Posterior cingulate gyrus (tissue), 11 donors: Measurements from ENCODE around the gene ZNF648.
"Not testable (repeated sequence)": the region's sequence is repeated elsewhere in the genome, so short reads cannot be mapped to it uniquely, and the experiment has no call there.

Experiments
- DNase-seq, 10 donors: peaks; one replicate each; pipeline versions ENCODE4 v3.0.0 to v3.0.0-alpha.2; 2020 to 2021; ENCODE audit warnings: mixed read lengths in 3 of 10
- intact Hi-C: fragments of 100-400 bp; cut with DNase I; formaldehyde crosslinking; loops from one replicate; pipeline ENCODE4 v1.15.1; 2023

The ZNF648 gene

DNA sequence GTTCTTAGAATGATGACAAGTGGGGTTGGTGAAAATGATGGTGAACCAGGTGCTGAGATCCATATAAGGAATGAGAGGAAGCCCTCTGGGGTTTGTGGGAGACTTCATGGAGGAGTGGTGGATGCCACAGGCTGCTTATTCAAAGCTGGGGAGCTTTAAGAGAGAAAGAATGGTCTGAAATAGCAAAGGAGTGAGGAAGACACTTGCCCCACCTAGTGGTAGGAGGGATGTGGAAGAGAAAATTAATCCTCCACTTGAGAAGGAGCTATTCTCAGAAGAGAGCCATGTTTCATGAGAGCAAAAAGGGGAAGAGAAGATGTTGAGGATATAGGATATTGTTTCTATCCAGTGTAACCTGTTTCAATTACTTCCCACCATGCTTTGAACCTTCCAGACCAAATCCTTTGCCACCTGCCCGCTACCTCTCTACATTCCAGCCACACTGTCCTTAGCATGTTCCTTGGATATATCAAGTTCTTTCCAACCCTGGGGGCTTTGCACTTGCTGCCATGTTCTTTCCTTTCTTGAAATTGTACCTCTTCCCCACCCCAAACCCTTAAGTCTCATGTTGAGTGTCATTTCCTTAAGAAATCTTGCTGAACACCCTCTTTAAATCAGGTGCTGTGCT is 19.6 kb upstream of the ZNF648 start:
- intact Hi-C loops, result loop anchor here (1.0 to 10.0 kb wide), 3 partner anchors 524 to 706 kb away; partner anchors contain the start of genes NPL and RGS16
- DNase-seq, result peak in 1 of 10 donors; percentile 43

DNA sequence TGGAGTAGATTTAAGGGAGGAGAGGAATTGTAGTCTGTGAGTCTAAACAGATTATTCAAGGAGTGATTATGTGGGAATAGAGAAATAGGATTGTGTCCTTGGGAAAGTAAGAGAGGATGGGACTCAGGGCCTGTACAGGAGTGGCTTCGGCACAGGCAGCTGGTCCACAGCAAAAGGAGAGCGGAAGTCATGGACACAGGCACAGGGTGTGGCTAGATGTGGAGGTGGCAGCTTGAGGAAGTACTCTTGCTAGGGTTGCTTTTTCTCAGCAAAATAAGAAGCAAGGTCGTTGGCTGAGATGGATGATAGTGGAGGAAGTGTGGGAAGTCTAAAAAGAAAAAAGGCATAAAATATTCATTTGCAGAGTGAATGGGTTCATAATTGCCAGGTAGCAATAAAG is 18.5 kb upstream of the ZNF648 start:
- DNase-seq, result no peak
- intact Hi-C loops, result loop anchor here (5.0 to 10.0 kb wide), 2 partner anchors 525 to 707 kb away; partner anchors contain the start of genes NPL and RGS16

DNA sequence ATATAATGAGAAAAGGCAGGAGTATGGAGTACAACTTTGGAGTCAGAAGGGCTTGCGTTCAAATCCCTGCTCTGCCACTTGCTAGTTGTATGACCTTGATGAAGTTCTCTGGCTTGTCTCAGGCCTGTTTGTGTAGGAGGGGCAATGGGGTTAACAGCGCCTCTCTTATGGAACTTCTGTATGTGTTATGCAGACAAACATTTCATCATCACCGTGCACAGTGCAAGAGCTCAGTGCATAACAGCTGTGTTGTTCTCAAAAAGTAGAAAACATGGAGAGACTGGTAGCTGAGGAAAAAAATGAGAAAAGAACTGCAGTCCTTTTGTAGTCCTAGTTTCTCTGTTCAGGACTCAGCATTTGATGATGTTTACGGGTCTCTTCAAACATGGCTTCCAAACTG is 10.4 kb upstream of the ZNF648 start:
- intact Hi-C loops, result no loop called here
- DNase-seq, result no peak

DNA sequence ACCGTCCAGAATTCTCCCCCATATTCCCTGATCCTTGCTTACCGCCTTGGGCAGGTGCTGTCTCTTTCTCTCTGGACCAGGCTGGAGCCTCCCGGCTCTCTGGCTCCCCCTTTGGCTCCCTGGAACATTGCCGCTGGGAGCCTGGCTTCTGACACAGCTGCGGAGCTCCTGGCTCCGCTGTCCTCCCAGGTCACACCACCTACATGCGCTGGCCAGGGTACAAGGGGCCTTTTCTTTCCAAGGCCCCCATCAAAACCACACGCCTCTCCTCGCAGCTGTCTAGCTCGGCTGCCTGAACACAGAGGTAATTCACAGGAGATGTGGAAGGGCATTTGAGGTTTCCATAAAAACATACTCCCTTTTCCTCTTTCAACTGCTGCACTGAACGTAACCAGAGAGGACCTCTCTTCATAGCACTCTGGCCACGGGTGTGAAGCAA is 7.5 kb upstream of the ZNF648 start:
- intact Hi-C loops, result no loop called here
- peak in 6 of 10 donors; percentile 47 to 94 (median 65) for DNase-seq

DNA sequence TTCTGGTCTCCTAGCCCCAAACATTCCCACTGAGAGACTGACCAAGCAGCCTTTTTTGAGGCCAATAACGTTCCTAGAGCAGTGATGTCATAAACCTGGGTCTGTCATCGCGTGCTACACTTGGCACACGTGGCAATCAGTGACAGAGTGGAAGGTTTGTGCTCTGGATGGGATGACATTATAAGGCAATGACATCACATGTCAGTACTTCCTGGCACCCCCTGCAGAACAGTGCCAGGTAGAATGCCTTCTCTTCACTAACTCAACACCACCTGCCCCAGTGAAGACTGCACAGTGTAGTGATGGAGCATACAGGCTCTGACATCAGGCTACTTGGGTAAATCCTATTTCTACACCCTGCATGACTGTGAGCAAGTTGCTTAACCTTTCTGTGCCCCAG is 5.4 kb upstream of the ZNF648 start:
- no peak for DNase-seq
- intact Hi-C loops, result no loop called here

DNA sequence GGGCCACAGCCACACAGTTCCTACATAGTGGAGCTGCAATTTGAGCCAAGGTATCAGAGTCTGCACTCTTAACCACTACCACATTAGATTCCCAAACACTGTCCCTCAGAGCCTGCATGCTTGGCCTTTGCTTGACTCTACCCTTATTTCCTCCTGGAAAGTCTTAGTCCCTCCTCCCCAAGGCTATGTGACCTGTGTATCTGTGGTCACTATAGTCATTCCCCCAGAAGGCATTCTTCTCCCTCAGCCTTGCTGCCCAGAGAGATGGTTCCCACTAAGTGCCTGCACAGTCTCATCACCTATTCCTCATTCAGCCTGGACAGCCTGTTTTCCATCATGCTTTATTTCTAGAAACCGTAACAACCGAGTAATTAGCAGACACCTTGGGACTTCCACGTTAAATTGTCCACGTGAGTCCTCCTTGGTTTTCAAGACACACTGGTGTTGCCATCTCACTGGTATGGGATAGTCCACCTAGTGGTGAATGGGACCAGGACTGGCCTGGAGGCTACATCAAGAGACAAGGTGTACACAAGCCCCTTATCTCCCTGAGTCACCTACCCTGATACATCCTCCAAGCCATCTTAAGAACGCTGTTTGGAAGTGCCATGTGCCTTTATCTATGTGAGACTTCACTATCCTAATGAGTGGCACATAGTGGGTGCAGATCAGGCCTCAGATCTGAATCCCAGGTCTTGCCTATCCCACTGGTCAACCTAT is 3.8 kb upstream of the ZNF648 start:
- DNase-seq, result no peak
- intact Hi-C loops, result no loop called here

DNA sequence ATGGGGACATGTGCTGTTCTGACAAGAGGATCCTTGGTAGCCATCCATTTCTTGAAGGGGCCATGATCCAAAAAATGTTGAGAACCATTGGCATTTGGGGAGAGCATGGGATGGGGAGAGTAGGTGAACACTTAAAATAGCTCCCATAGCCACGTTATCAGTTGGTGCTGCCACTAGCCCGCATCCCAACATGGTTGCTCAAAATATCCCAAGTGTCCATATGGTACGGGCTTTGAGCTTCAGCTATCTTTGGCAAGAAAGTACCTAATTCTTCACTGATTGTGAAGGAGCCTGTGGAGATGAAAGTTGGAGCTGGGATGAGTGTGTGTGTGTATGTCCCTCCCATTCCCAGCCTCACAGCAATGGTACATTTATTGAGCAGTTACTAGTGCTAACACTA is 3.1 kb upstream of the ZNF648 start:
- intact Hi-C loops, result no loop called here
- DNase-seq, result no peak

DNA sequence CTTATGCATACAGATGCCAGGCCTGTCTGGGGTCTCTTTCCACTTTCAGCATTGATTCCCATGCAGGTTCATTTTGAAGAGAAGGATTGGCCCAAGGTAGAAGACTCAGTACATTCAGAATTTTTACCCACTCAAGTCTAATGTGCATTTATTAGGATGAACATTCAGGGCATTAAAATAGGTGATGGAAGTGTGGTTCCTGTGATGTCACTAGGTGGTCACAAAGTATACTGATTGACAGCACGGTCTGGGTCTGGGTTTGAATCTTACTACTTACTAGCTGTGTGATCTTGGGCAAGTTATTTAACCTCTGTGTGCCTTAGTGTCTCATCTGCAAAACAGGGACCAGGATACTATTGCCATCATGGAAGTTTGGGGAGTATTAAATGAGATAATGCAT is 711 bp upstream of the ZNF648 start:
- intact Hi-C loops, result no loop called here
- DNase-seq, result no peak

DNA sequence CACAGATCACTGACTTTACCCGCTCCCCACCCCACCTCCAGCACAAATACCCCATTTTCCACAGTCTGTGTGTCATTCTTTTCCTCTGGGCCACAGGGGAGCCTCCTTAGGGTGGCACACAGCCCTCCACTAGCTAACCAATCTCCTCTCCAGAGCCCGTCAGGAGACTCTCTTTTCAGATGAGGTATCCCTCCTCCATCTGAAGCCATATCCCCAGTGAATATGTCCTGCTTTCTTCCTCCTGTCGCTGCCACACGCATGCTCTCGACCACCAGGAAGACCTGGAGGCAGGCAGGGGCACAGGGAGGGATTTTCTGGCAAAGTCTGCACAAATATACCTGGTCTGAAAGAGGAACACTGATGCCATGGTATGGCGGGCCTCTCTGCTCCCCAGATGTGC is 635 bp downstream of the ZNF648 start:
- no peak for DNase-seq
- intact Hi-C loops, result no loop called here

DNA sequence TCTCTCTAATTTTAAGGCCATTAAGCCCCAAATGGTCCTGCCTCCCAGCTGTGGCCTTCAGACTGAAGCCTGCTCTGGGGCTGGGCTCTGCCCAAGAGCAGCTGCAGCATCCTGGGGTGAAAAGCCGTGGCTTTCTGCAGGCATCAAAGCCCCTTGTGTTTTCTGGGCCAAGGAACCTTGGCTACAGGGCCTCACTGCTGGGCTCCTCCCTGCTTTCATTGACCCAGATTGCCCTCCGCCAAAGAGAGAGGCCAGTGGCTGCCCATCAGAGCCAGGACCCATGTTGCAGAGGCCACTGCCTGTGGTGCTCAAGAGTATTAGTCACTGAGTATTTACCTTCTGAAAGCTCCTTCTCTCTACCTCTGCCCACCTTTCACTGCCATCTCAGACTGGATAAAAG is 1.6 kb downstream of the ZNF648 start:
- intact Hi-C loops, result no loop called here
- DNase-seq, result peak in 8 of 10 donors; percentile 24 to 94 (median 44)

DNA sequence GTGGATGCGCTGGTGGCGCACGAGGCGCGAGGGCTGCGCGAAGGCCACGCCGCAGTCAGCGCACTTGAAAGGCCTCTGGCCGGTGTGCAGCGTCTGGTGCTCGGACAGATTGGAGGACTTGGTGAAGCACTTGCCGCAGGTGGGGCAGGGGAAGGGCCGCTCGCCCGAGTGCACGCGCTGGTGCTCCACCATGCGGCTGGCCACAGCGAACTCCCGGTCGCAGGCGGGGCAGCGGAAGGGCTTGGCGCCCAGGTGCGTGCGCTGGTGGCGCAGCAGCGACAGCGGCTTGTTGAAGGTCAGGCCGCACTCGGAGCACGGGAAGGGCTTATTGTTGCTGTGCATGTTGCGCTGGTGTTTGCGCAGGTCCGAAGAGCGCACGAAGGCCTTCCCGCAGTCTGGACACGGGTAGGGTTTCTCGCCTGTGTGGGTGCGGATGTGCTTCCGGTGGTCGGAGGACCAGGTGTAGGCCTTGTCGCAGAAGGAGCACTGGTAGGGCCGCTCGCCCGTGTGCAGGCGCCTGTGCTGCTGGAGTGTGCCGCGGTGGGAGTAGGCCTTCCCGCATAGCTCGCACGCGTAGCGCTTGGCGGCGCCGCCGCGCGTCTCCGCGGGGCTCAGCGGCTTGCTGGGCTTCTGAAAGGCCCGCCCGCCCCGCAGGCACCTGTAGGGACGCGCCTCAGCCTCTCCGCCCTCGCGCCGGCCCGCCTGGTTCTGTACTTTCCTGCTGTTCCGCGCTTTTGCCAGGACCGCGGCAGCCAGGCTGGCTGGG is 4.7 kb downstream of the ZNF648 start:
- DNase-seq, result no peak
- intact Hi-C loops, result no loop called here

DNA sequence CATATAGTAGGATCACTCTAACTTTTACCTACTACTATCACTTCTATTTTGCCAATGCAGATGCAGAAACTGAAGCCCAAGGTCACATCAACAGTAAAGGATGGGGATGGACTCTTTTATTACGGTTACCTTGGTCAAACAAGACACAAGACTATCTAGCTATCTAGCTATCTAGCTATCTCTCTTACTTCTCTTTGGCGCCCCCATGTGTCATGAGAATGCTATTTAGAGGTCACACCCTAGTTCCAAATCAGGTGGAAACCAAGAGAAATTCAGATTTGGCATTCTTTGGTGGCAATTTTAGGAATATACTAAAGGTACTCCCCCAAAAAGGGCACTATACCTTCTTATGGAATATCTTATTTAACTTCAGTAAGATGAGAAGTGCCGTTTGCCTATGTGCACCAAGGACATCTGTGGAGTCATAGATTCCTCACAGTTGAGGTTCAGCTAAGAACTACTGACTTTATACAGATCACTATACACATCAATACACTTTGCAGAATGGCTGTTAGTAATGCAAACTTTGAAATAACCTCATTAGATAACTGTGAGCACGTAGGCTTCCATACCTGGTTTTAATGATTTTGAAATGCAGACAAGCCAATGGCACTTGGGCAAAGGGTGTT is 6.7 kb downstream of the ZNF648 start:
- DNase-seq, result peak in 3 of 10 donors; percentile 28 to 50 (median 37)
- intact Hi-C loops, result loop anchor here (1.0 kb wide), 1 partner anchor 576 kb away; no protein-coding TSS in a partner anchor

DNA sequence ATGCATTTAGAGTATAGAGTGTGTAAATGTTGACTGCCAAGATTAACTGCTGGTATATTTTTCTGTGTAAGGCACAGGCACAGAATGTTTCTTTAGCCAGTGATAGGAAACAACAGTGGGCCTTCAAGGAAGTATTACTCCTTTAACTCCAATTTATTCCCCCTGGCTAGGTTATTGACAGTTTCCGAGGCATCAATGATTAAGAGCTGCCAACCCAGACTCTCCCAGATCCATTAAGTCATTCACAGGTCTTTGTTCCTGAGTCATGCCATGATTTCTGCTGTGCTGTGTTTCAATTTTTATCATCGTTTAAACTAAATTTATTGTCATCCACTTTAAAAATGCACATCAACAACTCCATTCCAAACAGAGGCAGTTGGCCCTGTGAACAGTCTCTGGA is 9.2 kb downstream of the ZNF648 start:
- intact Hi-C loops, result no loop called here
- DNase-seq, result no peak

DNA sequence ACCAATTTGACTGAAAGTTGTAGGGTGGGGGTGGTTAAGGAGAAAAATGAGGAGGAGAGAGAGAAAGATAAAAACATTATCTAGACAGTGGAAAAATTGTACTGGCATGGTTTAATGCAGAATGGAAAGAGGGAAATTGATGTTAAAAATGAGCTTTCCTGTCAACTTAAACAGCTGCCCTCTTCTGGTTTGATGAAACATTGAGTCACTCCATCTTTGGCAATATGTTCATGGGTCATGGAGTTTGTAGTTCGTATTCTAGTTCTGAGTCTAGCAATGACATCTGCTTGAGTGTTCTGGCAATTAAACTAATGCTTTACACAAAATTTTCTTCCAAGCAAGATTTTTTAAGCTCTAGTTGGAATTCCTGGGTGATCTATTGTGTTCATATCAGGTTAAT is 9.6 kb downstream of the ZNF648 start:
- intact Hi-C loops, result no loop called here
- no peak for DNase-seq

DNA sequence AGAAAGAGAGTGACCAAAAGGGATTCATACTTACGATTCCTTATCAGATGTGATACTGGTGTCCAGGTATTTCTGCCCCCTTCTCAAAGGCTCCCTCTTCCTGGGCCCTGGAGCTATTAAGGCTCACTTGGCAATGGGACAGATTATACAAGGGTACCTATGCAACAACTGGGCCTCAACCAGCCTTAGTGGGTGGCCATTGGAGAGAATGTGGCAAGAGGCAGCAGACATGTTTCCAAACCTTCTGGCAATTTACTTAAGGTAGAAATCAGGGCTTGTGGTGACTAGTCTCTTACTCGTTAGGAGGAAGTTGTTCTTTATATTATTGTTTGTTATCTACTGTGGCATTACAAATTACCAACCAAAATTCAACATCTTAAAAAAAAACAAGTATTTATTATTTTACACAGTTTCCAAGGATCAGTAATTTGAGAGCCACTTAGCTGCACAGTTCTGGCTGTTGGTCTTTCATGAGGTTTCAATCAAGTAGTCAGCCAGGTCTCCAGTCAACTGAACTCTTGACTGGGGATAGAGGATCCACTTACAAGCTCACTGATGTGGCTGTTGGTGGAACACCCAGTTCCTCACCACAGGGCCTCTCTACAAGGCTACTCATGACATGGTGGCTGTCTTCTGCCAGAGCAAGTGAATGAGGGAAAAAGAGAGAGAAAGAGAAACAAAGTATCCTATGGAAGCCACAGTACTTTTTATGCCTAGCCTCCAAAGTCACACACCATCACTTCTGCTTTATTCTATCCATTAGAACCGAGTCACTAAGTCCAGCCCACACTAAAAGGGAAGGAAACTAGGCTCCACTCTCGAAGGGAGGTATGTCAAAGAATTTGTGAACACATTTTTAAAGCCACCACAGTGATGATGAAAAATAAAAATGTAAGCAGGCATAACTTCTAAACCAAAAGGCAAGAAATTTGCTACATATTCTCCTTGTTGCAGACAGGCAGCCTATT is 10.7 kb downstream of the ZNF648 start:
- intact Hi-C loops, result no loop called here
- no peak for DNase-seq

DNA sequence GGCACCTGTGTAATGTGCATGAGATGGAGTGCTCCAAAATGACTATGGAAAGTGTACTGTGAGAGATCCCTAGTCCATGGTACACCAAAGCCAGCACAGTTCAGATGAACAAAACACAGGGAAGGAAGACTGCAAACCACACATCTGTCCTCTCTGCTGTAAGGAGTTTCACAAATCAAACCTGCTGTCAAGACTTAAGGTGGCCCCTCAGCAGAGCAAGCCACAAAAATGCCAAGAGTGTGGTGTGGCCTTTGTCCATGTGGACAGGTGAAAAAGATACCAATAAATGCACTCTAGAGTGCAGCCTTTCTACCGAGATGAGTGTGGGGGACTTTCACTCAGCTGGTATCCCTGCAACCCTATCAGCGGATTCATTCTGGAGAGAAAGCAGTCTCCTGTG is 12.9 kb downstream of the ZNF648 start:
- intact Hi-C loops, result no loop called here
- no peak for DNase-seq

DNA sequence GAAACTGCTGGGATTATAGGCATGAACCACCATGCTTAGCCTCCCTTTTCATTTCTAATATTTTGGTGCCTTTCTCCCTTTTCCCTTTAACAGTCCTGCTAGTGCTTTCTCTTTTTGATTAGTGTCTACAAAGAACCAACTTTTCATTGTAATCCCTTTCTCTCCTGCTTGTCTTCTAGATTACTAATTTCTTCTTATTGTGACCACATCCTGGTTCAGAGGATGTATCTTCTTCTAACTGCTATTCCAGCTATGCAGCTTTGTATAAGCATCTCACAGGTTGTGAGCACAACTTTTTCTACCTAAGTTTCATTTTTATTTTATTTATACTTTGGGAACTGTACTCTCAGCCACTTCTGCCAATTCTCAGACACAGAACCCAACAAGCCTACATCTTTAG is 14.7 kb downstream of the ZNF648 start:
- intact Hi-C loops, result no loop called here
- no peak for DNase-seq

DNA sequence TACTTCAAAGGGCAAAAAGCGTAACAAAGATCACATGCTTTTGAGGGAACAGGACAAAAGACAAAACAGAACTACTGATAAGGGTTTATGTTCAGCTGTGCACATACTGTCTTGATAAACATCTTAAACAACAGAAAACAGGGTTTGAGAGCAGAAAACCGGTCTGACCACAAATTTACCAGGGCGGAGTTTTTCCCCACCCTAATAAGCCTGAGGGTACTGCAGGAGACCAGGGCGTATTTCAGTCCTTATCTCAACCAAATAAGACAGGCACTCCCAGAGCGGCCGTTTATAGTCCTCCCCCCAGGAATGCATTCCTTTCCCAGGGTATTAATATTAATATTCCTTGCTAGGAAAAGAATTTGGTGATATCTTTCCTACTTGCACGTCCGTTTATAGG is 16.0 kb downstream of the ZNF648 start:
- intact Hi-C loops, DNase-seq: not testable (repeated sequence)

DNA sequence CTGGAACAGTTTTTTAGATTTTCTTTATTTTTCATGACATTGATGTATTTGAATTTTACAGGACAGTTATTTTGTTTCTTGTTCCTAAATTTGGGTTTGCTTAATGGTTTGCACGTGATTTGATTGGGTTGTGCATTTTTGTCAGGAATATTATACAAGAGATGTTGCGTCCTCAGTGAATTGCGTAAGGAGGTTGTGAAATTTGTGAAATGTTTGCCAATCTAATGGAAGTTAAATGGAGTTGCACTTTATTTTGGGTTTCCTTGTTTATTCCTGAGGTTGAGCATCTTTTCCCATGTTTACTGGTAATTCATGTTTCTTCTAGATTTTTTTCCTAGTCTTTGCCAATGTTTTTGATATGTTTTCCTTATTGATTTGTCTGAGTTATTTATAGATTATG is 19.9 kb downstream of the ZNF648 start:
- intact Hi-C loops, result no loop called here
- no peak for DNase-seq

DNA sequence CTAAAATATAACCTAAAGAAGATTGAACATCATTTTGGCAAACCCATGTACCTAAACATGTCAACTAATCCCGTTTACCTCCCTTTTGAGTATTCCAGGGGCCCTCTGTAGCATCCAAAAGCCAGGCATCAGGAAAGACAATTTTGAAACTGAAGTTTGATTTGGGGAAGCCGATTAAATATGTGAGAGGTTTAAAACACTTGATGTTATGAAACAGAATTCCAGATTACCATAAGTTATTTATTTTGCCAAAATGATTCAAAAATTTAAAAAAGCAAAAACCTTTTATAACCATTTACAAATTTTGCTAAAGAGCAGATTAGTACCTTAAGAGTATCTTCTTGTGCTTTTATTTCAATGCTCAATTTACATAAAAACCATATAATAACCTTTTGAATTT is 23.3 kb downstream of the ZNF648 start:
- DNase-seq, result no peak
- intact Hi-C loops, result no loop called here
